Endothelial cell of umbilical vein (primary cell): ENCODE data around the gene TRIM27. TPM values are rescaled to one million over a fixed set of nuclear protein-coding genes. Genes with fewer than 3 reads are reported as not detected.

Experiments used
- BruUV-seq: library from RNA; stranded (reverse); fragments of 400-500 nt; replicated peaks from 2 replicates; lab custom pipeline; 2021; lab: Mats Ljungman, UMichigan
- CTCF ChIA-PET: fragments of 300-600, 350-600 bp; sonication (Branson Sonifier 250); formaldehyde crosslinking; loops from one replicate; lab custom pipeline; 2021; ENCODE audit warnings: antibody characterized with exemption, inconsistent platforms; lab: Charles Lee
- POLR2A ChIA-PET: fragments of 300-600, 350-600 bp; sonication (Branson Sonifier 250); formaldehyde crosslinking; loops from one replicate; lab custom pipeline; 2021; ENCODE audit warnings: antibody characterized with exemption, inconsistent platforms; lab: Charles Lee
- DNase-seq: peaks from one replicate; pipeline ENCODE4 v3.0.0-alpha.2; 2011; ENCODE audit warnings: low read depth, low spot score
- FAIRE-seq: peaks from 2 replicates; lab custom pipeline; 2011; peaks lifted over from hg19 to GRCh38; lab: Jason Lieb, UNC
- H2AFZ ChIP-seq: 2 replicates; pipeline ENCODE4 v1.6.0; 2012; ENCODE audit warnings: low read depth, low read length, control low read depth, inconsistent platforms
- H3K27ac ChIP-seq: 2 replicates; pipeline ENCODE4 v1.5.1; 2011; ENCODE audit warnings: low read depth, mild to moderate bottlenecking, control low read depth, low read length, moderate library complexity; ENCODE audit not compliant: insufficient read depth
- H3K27me3 ChIP-seq, 2 experiments: 2 replicates each; pipeline versions ENCODE4 v1.6.0 to v1.6.1; 2011; ENCODE audit warnings: low read length in 2 of 2, mixed read lengths in 1 of 2; ENCODE audit not compliant: control insufficient read depth in 2 of 2, insufficient read depth in 2 of 2
- H3K36me3 ChIP-seq, 2 experiments: 2 replicates in 1 of 2; 3 replicates in 1 of 2; pipeline ENCODE4 v1.5.1; 2011; ENCODE audit warnings: low read length in 2 of 2, mild to moderate bottlenecking in 1 of 2, moderate library complexity in 1 of 2; ENCODE audit not compliant: control insufficient read depth in 2 of 2, insufficient read depth in 2 of 2; ENCODE audit errors: extremely low read depth in 1 of 2
- H3K4me1 ChIP-seq: 3 replicates; pipeline ENCODE4 v1.5.1; 2011; ENCODE audit warnings: mild to moderate bottlenecking, low read length; ENCODE audit not compliant: control insufficient read depth, insufficient read depth; ENCODE audit errors: extremely low read depth
- H3K4me2 ChIP-seq: 2 replicates; pipeline ENCODE4 v1.6.1; 2011; ENCODE audit warnings: low read length, control low read depth, mixed read lengths; ENCODE audit not compliant: insufficient read depth
- H3K4me3 ChIP-seq, 3 experiments: fragments of 200-600 bp in 1 of 3; sonication (generic), shearing (Covaris generic) in 1 of 3; replicated peaks in 1 of 3; 2 replicates each; pipeline ENCODE4 v1.5.1; 2011 to 2016; ENCODE audit warnings: control low read depth in 3 of 3, low read length in 3 of 3, mild to moderate bottlenecking in 2 of 3, inconsistent platforms in 1 of 3, low read depth in 1 of 3, moderate library complexity in 1 of 3; ENCODE audit not compliant: insufficient read depth in 1 of 3
- H3K79me2 ChIP-seq: 2 replicates; pipeline ENCODE4 v1.6.0; 2012; ENCODE audit warnings: low read length, inconsistent platforms; ENCODE audit not compliant: control insufficient read depth, insufficient read depth
- H3K9ac ChIP-seq: replicated peaks from 2 replicates; pipeline ENCODE3; 2011; ENCODE audit warnings: low read length, control low read depth; ENCODE audit not compliant: insufficient read depth; ENCODE audit errors: extremely low read depth
- H3K9me1 ChIP-seq: replicated peaks from 3 replicates; pipeline ENCODE4 v1.6.0; 2011; ENCODE audit warnings: mild to moderate bottlenecking, low read length; ENCODE audit not compliant: control insufficient read depth, insufficient read depth; ENCODE audit errors: extremely low read depth
- H3K9me3 ChIP-seq: replicated peaks from 2 replicates; pipeline ENCODE4 v1.5.1; 2012; ENCODE audit warnings: low read length, inconsistent platforms; ENCODE audit not compliant: control insufficient read depth, insufficient read depth
- H4K20me1 ChIP-seq: replicated peaks from 2 replicates; pipeline ENCODE3; 2011; ENCODE audit warnings: mild to moderate bottlenecking, low read length; ENCODE audit not compliant: control insufficient read depth, insufficient read depth; ENCODE audit errors: extremely low read depth
- EZH2 ChIP-seq: IDR thresholded peaks from 2 replicates; pipeline ENCODE4 v1.6.1; 2012; ENCODE audit warnings: borderline replicate concordance, low read depth, mild to moderate bottlenecking, moderate library complexity, low read length, inconsistent platforms; ENCODE audit not compliant: severe bottlenecking
- FOS ChIP-seq: IDR thresholded peaks from 2 replicates; pipeline ENCODE4 v1.6.1; 2011; ENCODE audit warnings: mild to moderate bottlenecking, low read length, moderate library complexity, borderline replicate concordance; ENCODE audit not compliant: insufficient read depth
- GATA2 ChIP-seq: IDR thresholded peaks from 2 replicates; pipeline ENCODE4 v1.7.0; 2011; ENCODE audit warnings: low read depth, mild to moderate bottlenecking, moderate library complexity, mixed read lengths, low read length; ENCODE audit not compliant: insufficient read length, insufficient read depth
- JUN ChIP-seq: IDR thresholded peaks from 2 replicates; pipeline ENCODE4 v1.6.1; 2011; ENCODE audit warnings: borderline replicate concordance, low read depth; ENCODE audit not compliant: insufficient read length, insufficient read depth
- MYC ChIP-seq: IDR thresholded peaks from one replicate; pipeline ENCODE4 v1.6.1; 2011; ENCODE audit warnings: mild to moderate bottlenecking, low read depth, low read length
- POLR2A ChIP-seq: IDR thresholded peaks from 2 replicates; pipeline ENCODE4 v1.6.1; 2012; ENCODE audit warnings: low read depth, mild to moderate bottlenecking, control low read depth, low read length
- POLR2AphosphoS5 ChIP-seq: IDR thresholded peaks from 2 replicates; pipeline ENCODE4 v1.6.1; 2012; ENCODE audit warnings: low read depth, mild to moderate bottlenecking, control low read depth, low read length, moderate library complexity; ENCODE audit not compliant: insufficient read depth
- dilution Hi-C: fragments of 300-500 bp; cut with MboI; formaldehyde crosslinking; loops from one replicate; pipeline ENCODE4 v1.15.0; 2019; ENCODE audit warnings: low sequenced_read_pairs; ENCODE audit not compliant: extremely low pct_ligation_motif_present
- intact Hi-C: fragments of 100-400 bp; cut with micrococcal nuclease; formaldehyde crosslinking; loops from one replicate; pipeline ENCODE4 v1.10.0; 2022
- polyA plus RNA-seq, 4 experiments: library from polyadenylated mRNA; depleted of rRNA in 3 of 4; stranded (reverse) in 3 of 4; unstranded in 1 of 4; fragments of >200 nt; gene quantifications; 2 replicates each; pipeline versions ENCODE4 v1.2.1 to v1.2.3, GENCODE V29; 2011 to 2012; ENCODE audit warnings: missing spikeins in 1 of 4
- total RNA-seq: library from RNA; stranded (reverse); gene quantifications from 2 replicates; pipeline ENCODE4 v1.2.3, GENCODE V29; 2021
- TF ChIP-seq, protein P1 (sequence below), 2 donors: IDR thresholded peaks; 1 replicate in 1 of 2; 2 replicates in 1 of 2; pipeline ENCODE4 v1.5.1; 2011; ENCODE audit warnings: low read length in 2 of 2, mild to moderate bottlenecking in 2 of 2, moderate library complexity in 2 of 2, control low read depth in 1 of 2, inconsistent platforms in 1 of 2, low read depth in 1 of 2; ENCODE audit not compliant: insufficient read depth in 1 of 2; ENCODE audit errors: extremely low read depth in 1 of 2
- TF ChIP-seq, protein P2 (sequence below): IDR thresholded peaks from 2 replicates; pipeline ENCODE4 v1.6.1; 2011; ENCODE audit not compliant: insufficient read depth, insufficient read length

TRIM27 gene
- total and polyA plus RNA-seq, 2 donors (not counting 3 experiments of a cell fraction or from before 2014, with no cell fraction given), result 67.1 to 69.2 TPM

DNA sequence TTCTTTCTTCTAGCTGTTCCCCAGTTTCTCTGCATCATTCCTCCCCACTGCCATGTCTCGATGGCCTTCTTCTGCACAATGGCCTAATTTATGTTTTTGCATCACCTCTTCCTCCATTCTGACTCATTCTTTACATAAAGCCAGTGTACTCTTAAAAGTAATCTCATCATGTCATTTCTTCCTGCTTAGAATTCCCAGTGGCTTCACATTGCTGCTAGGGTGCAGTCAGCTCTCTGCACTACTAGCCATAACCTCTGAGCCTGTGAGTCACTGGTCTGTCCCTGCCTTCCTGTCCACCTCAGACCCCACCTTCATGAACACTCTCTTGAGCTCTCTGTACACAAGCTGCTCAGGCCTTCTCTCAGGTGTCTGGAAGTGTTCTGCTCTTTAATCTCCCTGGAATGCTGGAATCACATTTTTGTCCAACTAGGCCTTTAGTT is 24.1 kb upstream of the TRIM27 start:
- FAIRE-seq, result peak; percentile 69
- CTCF ChIA-PET, result interaction anchor here (1.2 kb wide), 1 partner anchor 33 kb away, joined by 6 read pairs; no protein-coding TSS in a partner anchor

More for the DNA sequence above, 24.1 kb upstream of the TRIM27 start:
- peak; percentile 47 for DNase-seq
- H3K27me3 ChIP-seq, result no peaks in the 10 kb centered on the region
- H3K4me1 ChIP-seq, result peaks cover 13% of the 10 kb centered on the region
- no TSS peak for BruUV-seq
- no peaks in the 10 kb centered on the region for H3K79me2 ChIP-seq
- H3K9me1 ChIP-seq, result no peaks in the 10 kb centered on the region
- no peak overlapping the region for H3K4me3 ChIP-seq
- TF ChIP-seq MYC, result no peak
- peak; percentile 77 for TF ChIP-seq FOS
- TF ChIP-seq EZH2, result no peak
- TF ChIP-seq, protein P1, sequence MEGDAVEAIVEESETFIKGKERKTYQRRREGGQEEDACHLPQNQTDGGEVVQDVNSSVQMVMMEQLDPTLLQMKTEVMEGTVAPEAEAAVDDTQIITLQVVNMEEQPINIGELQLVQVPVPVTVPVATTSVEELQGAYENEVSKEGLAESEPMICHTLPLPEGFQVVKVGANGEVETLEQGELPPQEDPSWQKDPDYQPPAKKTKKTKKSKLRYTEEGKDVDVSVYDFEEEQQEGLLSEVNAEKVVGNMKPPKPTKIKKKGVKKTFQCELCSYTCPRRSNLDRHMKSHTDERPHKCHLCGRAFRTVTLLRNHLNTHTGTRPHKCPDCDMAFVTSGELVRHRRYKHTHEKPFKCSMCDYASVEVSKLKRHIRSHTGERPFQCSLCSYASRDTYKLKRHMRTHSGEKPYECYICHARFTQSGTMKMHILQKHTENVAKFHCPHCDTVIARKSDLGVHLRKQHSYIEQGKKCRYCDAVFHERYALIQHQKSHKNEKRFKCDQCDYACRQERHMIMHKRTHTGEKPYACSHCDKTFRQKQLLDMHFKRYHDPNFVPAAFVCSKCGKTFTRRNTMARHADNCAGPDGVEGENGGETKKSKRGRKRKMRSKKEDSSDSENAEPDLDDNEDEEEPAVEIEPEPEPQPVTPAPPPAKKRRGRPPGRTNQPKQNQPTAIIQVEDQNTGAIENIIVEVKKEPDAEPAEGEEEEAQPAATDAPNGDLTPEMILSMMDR (IDR thresholded peaks at IDR 0.05; ENCODE audit: extremely low read depth in 1 of 2, insufficient read depth in 1 of 2, low read depth in 1 of 2, low read length in 2 of 2), result no peak
- peak; percentile 33 for TF ChIP-seq JUN
- TF ChIP-seq POLR2A, result no peak
- TF ChIP-seq, protein P2, sequence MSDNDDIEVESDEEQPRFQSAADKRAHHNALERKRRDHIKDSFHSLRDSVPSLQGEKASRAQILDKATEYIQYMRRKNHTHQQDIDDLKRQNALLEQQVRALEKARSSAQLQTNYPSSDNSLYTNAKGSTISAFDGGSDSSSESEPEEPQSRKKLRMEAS, result no peak
- peak; percentile 12 for TF ChIP-seq GATA2
- no peak for TF ChIP-seq POLR2AphosphoS5
- peak overlapping the region; percentile 40 for H3K27ac ChIP-seq
- dilution Hi-C loops (no loop called here), intact Hi-C loops (no loop called here)
- no peak overlapping the region for H3K9ac ChIP-seq
- H2AFZ ChIP-seq, result peak overlapping the region; percentile 14
- H4K20me1 ChIP-seq, result no peaks in the 10 kb centered on the region
- H3K9me3 ChIP-seq, result no peaks in the 10 kb centered on the region
- H3K36me3 ChIP-seq, result no peaks in the 10 kb centered on the region
- POLR2A ChIA-PET, result no interaction called here
- no peak overlapping the region for H3K4me2 ChIP-seq
